ENCODE results near the gene DCUN1D1.

DCUN1D1 gene

DNA sequence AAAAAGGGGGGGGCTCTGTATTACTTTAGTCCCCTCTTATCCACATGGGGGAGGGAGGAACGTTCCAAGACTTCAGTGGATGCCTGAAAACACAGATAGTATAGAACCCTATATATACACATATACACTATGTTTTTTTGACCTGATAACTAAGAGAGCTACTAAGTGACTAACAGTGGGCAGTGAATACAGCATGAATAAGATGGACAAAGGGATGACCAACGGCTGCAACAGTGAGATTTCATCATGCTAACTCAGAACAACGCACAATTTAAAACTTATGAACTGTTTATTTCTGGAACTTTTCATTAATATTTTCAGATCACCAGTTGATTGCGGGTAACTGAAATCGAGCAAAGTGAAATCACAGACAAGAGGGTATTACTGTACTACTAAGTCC is 7.3 kb downstream of the DCUN1D1 start:
- no peak for DNase-seq (ENCODE audit: extremely low read depth in 1 of 2, low read depth in 1 of 2)

DNA sequence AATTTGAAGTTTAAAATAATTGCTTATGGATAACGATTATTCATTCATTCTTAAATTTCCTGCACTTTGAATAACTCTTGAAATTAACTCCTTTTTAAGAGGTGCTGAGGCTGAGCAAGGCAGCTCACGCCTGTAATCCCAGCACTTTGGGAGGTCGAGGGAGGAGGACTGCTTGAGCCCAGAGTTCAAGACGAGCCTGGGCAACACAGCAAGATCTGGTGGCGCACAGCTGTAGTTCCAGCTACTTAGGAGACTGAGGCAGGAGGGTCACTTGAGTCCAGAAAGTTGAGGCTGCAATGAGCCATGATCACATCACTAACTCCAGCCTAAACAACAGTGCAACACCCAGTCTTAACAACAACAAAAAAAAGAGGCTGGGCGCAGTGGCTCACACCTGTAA is 8.0 kb downstream of the DCUN1D1 start:
- DNase-seq (ENCODE audit: extremely low read depth in 1 of 2, low read depth in 1 of 2) = no peak

GRCh38 chr3:182971637-182972036 is 8.7 kb downstream of the DCUN1D1 start:
- DNase-seq (ENCODE audit: extremely low read depth in 1 of 2, low read depth in 1 of 2) = no peak

DNA sequence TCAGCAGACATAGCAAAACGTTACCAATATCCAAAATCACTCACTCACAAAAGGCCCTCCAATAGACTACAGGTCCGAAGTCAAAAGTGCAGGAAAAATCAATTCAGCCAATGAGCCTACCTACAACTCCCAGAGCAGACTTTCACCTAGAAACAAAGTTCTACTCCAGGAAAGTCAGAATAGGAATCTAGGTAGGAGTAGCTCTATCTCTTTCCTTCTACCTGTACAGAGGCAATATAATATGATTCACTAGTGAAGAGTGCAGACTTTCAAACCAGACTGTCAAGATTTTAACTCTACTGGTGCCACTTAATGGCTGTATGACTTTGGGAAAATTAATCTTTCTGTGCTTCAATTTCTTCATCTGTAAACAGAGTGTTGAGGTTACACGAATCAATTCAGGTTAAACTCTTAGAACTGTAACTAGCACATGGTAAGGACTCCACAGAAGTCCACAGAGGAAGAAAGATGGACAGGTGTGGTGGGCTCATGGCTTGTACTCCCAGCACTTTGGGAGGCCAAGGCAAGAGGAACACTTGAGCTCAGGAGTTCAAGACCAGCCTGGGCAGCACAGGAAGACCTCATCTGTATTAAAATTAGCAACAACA is 9.4 kb downstream of the DCUN1D1 start:
- DNase-seq (ENCODE audit: extremely low read depth in 1 of 2, low read depth in 1 of 2) = no peak

- DNase-seq (ENCODE audit: extremely low read depth in 1 of 2, low read depth in 1 of 2) = no peak
Measured at GRCh38 chr3:182969853-182970252, 10.5 kb downstream of the DCUN1D1 start.

- no peak for DNase-seq (ENCODE audit: extremely low read depth in 1 of 2, low read depth in 1 of 2)
Measured at GRCh38 chr3:182969277-182969676, 11.1 kb downstream of the DCUN1D1 start.

- DNase-seq (ENCODE audit: extremely low read depth in 1 of 2, low read depth in 1 of 2) = no peak
Measured at GRCh38 chr3:182967218-182968204, 12.8 kb downstream of the DCUN1D1 start.

DNA sequence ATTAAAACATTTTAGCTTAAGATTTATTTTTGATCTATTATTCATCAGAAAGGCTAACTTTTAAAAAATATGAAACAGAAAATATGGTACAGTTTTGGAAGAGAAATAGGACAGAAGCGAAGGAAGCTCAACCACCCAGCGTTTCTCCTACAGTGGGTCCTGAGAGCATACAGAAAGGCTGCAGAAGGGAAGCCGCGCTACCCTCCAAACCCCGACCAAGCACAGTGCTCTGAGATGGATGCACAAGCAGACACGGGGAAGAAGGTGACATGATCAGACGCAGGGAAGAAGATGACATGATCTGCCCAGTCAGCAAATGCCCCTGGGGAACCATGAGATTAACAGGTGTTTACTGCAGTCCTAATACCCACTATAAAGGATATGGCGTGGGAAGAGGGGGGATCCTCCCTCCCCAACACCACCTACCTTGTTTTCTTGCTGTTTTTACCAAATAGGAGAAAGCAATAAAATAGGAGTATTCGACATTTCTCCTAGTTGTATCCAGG is 14.4 kb downstream of the DCUN1D1 start:
- no peak for DNase-seq (ENCODE audit: extremely low read depth in 1 of 2, low read depth in 1 of 2)

- no peak for DNase-seq (ENCODE audit: extremely low read depth in 1 of 2, low read depth in 1 of 2)
Measured at GRCh38 chr3:182964179-182964578, 16.2 kb downstream of the DCUN1D1 start.

GRCh38 chr3:182962166-182962565 is 18.2 kb downstream of the DCUN1D1 start:
- DNase-seq (ENCODE audit: extremely low read depth in 1 of 2, low read depth in 1 of 2) = no peak

- DNase-seq (ENCODE audit: extremely low read depth in 1 of 2, low read depth in 1 of 2) = no peak
Measured at GRCh38 chr3:182959474-182960350, 20.6 kb downstream of the DCUN1D1 start.

DNA sequence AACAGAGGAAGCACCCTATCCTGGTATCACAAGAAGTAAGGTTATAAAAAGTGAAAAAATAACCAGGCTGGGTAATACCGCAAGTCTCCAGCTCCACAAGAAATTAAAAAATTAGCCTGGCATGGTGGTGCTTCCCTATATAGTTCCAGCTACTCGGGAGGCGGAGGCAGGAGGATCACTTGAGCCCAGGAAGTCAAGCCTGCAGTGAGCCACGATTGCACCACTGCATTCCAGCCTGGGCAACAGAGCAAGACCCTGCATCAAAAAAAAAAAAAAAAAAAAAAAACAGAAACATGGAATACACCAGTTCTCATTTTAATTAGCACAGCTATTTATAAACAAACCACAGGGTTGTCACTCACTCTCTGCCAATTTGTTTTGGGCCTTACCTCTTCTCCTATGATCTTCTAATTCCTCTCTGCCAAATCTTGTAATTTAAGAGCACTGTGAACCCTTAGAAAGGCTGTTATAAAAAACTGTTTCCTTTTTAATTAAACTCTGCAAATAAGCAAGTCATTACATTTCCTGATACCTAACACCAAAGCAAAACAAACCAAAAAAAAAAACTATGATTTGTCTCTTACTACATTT is 22.6 kb downstream of the DCUN1D1 start:
- DNase-seq (ENCODE audit: extremely low read depth in 1 of 2, low read depth in 1 of 2) = no peak

GRCh38 chr3:182957226-182957625 is 23.1 kb downstream of the DCUN1D1 start:
- no peak for DNase-seq (ENCODE audit: extremely low read depth in 1 of 2, low read depth in 1 of 2)

GRCh38 chr3:182954553-182955235 is 25.6 kb downstream of the DCUN1D1 start:
- no peak for DNase-seq (ENCODE audit: extremely low read depth in 1 of 2, low read depth in 1 of 2)

- no peak for DNase-seq (ENCODE audit: extremely low read depth in 1 of 2, low read depth in 1 of 2)
Measured at GRCh38 chr3:182949688-182950087, 30.6 kb downstream of the DCUN1D1 start.

GRCh38 chr3:182948305-182948704 is 32.0 kb downstream of the DCUN1D1 start:
- DNase-seq (ENCODE audit: extremely low read depth in 1 of 2, low read depth in 1 of 2) = no peak

DNA sequence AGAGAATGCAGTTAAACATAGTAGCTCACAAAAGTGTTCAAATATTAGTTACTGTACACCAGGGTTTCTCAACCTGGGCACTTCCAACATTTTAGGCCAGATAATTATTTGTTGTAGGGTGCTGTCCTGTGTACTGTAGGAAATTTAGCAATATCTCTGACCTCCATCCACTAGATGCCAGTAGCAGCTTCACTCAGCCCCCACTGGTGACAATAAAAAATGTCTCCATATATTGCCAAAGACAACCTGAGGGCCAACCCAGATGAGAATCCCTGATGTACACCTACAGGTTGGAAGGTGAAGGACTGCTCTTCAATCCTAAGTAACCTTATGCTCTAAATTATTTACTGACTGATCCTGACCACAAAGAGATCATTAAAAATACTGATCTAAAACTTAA is 32.5 kb downstream of the DCUN1D1 start:
- DNase-seq (ENCODE audit: extremely low read depth in 1 of 2, low read depth in 1 of 2) = no peak

DNA sequence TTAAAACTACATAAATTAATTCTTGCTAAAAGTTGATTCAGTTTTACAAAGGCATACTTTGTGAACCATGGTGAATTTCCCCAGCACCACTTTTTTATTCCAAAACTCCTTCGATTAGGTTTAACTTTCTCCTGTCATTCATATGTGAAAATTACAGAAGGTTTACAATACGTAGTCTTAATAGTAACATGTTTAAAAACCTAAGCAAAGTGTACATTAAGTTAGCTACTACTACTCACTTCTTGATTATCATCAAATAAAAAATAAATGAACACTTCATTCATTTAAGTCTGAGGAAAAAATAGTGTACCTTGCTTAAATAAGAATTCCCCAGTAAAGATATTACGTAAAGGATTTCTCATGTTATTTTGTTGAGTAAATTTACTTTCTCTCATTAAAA is 38.6 kb downstream of the DCUN1D1 start:
- no peak for DNase-seq (ENCODE audit: extremely low read depth in 1 of 2, low read depth in 1 of 2)

GRCh38 chr3:182940266-182940808 is 40.0 kb downstream of the DCUN1D1 start:
- no peak for DNase-seq (ENCODE audit: extremely low read depth in 1 of 2, low read depth in 1 of 2)

Measured in stimulated activated CD8-positive, alpha-beta memory T cell treated with anti-CD3 and anti-CD28 coated beads, Interleukin-7, amount 100 ng/mL, for 48 hours (primary cell).